Immature natural killer cell (primary cell): ENCODE measurements around the gene CFAP43. TPM values are rescaled to one million over a fixed set of nuclear protein-coding genes. Genes with fewer than 3 reads are reported as not detected.

Experiments used
- DNase-seq, 3 donors: peaks; one replicate each; pipeline ENCODE4 v3.0.0; 2022; ENCODE audit warnings: mixed read lengths in 1 of 3
- H3K27ac Mint-ChIP-seq, 6 donors: one replicate each; pipeline ENCODE4 v1.8.0; 2020; ENCODE audit warnings: mixed read lengths in 6 of 6, mild to moderate bottlenecking in 5 of 6, inconsistent platforms in 4 of 6, moderate library complexity in 3 of 6
- H3K27me3 Mint-ChIP-seq, 3 donors: one replicate each; pipeline ENCODE4 v1.8.0; 2020 to 2021; ENCODE audit warnings: low read depth in 3 of 3, mild to moderate bottlenecking in 3 of 3, mixed read lengths in 3 of 3, moderate library complexity in 3 of 3, inconsistent platforms in 1 of 3
- H3K36me3 Mint-ChIP-seq, 3 donors: one replicate each; pipeline ENCODE4 v1.8.0; 2020; ENCODE audit warnings: mixed read lengths in 3 of 3, inconsistent platforms in 2 of 3, mild to moderate bottlenecking in 2 of 3
- H3K4me1 Mint-ChIP-seq, 2 donors: one replicate each; pipeline ENCODE4 v1.8.0; 2020; ENCODE audit warnings: inconsistent platforms in 2 of 2, mild to moderate bottlenecking in 2 of 2, mixed read lengths in 2 of 2, moderate library complexity in 1 of 2
- H3K4me3 Mint-ChIP-seq, 5 donors: one replicate each; pipeline ENCODE4 v1.8.0; 2020; ENCODE audit warnings: mild to moderate bottlenecking in 5 of 5, mixed read lengths in 5 of 5, inconsistent platforms in 3 of 5, moderate library complexity in 3 of 5
- H3K9me3 Mint-ChIP-seq, 6 donors: one replicate each; pipeline ENCODE4 v1.8.0; 2020; ENCODE audit warnings: mild to moderate bottlenecking in 6 of 6, mixed read lengths in 6 of 6, inconsistent platforms in 4 of 6, moderate library complexity in 3 of 6
- polyA plus RNA-seq, 3 donors: library from polyadenylated mRNA; unstranded; fragments of 300-500 nt; fragmentation: Illumina TruSeq; gene quantifications; one replicate each; pipeline ENCODE4 v1.2.3, GENCODE V29; 2021

Gene CFAP43
- polyA plus RNA-seq, 3 donors from 2014 or later, result 0.19 TPM; not detected in 2

DNA sequence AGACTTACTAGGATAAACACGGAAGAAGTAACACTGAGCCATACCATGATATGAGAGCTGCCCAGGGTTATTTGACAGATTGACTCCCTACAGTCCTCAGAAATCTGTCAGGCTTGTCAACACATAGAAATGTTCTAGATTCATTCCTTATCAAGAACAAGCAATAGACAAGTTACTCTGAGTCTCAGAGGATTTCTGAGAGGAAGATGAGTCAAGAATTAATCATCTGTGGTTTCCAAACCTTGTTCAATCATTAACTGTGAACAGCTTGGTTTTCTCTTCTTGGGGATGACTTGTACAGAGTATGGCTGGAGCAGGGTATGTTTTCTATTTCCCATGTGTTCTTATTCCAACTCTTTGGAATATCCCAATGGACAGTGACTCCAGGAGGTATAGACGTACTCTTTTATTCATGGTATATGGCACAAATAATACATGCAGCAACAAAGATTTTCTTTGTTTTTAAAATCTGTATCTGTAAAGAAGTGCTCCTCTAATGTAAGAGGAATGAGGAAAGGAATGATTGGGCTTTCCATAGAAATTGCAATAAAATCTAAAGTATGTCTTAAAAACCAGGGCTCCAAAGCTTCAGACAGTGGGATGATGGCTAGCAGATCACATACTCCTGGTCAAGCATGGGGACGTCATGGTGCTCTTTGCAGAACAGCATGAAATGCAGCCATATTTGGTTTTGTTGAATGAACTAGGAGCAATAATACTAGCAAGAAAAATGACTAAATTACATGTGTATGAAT, 122.1 kb downstream of the CFAP43 start:
- no peaks in the 10 kb centered on the region for H3K4me1 Mint-ChIP-seq
- H3K9me3 Mint-ChIP-seq, result no peaks in the 10 kb centered on the region
- H3K27me3 Mint-ChIP-seq, result peaks cover 2 to 7% (median 3%) of the 10 kb centered on the region in 3 donors
- no peak overlapping the region for H3K4me3 Mint-ChIP-seq
- no peaks in the 10 kb centered on the region for H3K36me3 Mint-ChIP-seq
- no peak overlapping the region for H3K27ac Mint-ChIP-seq
- DNase-seq, result no peak

DNA sequence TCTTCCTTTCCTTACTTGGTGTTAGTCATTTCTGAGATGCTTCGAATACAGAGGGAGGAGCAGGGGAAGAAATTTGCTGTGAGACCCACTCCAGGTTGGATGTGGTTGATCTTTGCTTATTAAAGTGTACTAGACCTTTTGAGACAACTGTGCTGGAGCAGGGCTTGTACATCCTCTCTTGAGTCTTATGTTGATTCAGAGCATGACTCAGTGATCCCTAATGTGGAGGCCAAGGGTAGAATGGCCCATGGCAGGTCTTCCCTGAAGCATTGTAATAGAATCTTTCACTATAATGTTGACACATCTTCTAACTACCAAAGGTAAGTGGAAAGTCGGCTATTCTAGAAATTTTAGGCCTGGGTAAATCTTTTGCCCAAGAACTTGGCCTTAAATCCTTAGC, 127.2 kb downstream of the CFAP43 start:
- H3K36me3 Mint-ChIP-seq, result no peaks in the 10 kb centered on the region
- H3K27me3 Mint-ChIP-seq, result peaks cover 0 to 2% (median 0%) of the 10 kb centered on the region in 3 donors
- H3K4me1 Mint-ChIP-seq, result no peaks in the 10 kb centered on the region
- no peak overlapping the region for H3K4me3 Mint-ChIP-seq
- no peak for DNase-seq
- H3K27ac Mint-ChIP-seq, result no peak overlapping the region
- H3K9me3 Mint-ChIP-seq, result peaks cover 0 to 1% (median 0%) of the 10 kb centered on the region in 6 donors

DNA sequence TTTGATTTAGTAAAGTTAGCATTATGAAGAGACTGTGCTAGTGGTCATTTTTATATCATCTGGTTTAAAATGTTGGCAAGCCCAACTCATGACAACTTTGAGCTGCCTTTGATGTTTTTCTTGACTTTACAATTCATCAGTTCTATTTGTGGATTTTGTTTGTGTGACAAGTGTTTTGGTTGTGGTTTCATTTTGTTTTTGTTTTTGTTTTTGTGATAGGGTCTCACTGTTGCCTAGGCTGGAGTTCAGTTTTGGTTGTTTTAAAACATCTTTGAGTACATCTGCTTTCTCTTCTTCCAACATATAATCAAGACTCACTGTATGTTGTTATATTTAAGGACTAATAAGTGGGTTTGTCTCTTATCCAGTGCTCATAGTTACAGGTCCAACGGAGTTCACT, 127.7 kb downstream of the CFAP43 start:
- no peak overlapping the region for H3K4me3 Mint-ChIP-seq
- no peaks in the 10 kb centered on the region for H3K4me1 Mint-ChIP-seq
- H3K36me3 Mint-ChIP-seq, result no peaks in the 10 kb centered on the region
- H3K9me3 Mint-ChIP-seq, result peaks cover 0 to 1% (median 0%) of the 10 kb centered on the region in 6 donors
- H3K27me3 Mint-ChIP-seq, result no peaks in the 10 kb centered on the region
- H3K27ac Mint-ChIP-seq, result no peak overlapping the region
- DNase-seq, result no peak

DNA sequence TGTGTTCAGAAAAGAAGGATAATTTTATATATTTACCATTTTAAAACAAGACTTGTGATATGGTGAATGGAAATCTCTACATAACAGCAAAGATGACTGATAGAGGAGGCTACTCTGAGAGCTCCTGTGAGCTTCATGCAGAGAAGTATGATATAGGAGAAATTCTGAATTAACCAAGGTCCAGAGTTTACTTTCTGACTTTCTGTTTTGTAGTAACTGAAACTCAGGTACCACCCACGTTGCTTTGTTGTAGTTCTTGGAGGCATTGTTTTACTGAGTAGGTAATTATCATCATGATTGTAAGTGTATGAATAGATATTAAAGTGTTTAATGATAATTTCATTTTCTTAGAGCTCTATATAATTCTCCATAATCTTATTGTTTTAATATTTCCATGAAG, 128.2 kb downstream of the CFAP43 start:
- DNase-seq, result no peak
- no peaks in the 10 kb centered on the region for H3K27me3 Mint-ChIP-seq
- H3K27ac Mint-ChIP-seq, result no peak overlapping the region
- H3K4me3 Mint-ChIP-seq, result no peak overlapping the region
- no peaks in the 10 kb centered on the region for H3K4me1 Mint-ChIP-seq
- H3K9me3 Mint-ChIP-seq, result peaks cover 0 to 1% (median 0%) of the 10 kb centered on the region in 6 donors
- no peaks in the 10 kb centered on the region for H3K36me3 Mint-ChIP-seq

DNA sequence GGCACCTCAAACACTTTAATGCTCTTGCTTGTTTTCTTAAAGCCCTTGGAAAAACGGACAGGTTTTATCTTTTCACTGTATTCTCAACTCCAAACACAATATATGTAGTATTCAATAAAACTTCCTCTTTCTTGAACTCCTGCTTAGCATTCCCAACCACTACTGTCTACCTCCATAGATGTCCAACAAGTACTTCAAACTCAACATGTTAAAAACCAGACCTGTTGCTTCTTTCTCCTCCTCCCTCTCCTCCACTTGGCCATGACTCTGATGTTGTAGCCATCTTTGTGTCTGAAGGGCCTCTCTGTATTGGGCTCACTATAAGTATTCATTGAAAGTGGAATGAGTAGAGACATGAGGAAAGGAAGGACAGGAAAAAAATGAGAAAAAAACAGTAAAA, 130.3 kb downstream of the CFAP43 start:
- H3K36me3 Mint-ChIP-seq, result no peaks in the 10 kb centered on the region
- no peak overlapping the region for H3K4me3 Mint-ChIP-seq
- H3K4me1 Mint-ChIP-seq, result no peaks in the 10 kb centered on the region
- peaks cover 0 to 3% (median 0%) of the 10 kb centered on the region in 3 donors for H3K27me3 Mint-ChIP-seq
- no peak overlapping the region for H3K27ac Mint-ChIP-seq
- DNase-seq, result no peak
- H3K9me3 Mint-ChIP-seq, result peaks cover 0 to 1% (median 0%) of the 10 kb centered on the region in 6 donors

DNA sequence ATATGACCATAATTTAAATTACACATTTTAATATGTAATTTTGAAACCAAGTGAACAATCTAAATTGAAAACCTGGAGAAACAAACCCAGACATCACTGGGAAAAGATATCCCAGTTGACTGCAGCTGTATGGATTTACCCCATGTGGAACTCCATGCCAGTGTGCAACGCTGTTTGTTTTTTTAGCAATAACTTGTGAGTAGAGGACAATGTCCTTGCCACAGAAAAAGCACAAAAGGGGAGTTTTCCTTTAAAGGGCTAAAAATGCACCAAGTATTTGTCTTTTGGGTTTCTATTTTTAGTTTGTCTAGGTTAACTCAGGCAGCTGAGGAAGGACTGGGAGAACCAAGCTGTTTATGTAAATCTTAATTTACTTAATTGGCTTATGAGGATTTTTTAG, 131.4 kb downstream of the CFAP43 start:
- H3K36me3 Mint-ChIP-seq, result no peaks in the 10 kb centered on the region
- peaks cover 0 to 1% (median 0%) of the 10 kb centered on the region in 6 donors for H3K9me3 Mint-ChIP-seq
- no peaks in the 10 kb centered on the region for H3K4me1 Mint-ChIP-seq
- H3K4me3 Mint-ChIP-seq, result no peak overlapping the region
- DNase-seq, result no peak
- H3K27me3 Mint-ChIP-seq, result peaks cover 0 to 9% (median 2%) of the 10 kb centered on the region in 3 donors
- no peak overlapping the region for H3K27ac Mint-ChIP-seq

DNA sequence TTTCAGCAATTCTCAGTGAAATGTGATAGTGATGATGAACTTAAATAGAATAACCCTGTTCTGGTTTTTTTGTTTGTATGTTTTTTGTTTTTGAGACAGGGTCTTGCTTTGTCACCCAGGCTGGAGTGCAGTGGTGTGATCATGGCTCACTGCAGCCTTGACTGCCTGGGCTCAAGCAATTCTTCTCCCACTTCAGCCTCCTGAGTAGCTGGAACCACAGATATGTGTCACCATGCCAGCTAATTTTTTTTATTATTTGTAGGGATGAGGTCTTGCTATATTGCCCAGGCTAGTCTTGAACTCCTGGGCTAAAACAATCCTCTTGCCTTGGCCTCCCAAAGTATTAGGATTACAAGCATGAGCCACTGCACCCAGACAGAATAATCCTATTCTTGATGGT, 132.2 kb downstream of the CFAP43 start:
- Mint-ChIP-seq H3K4me3 (no peak overlapping the region), H3K4me1 (no peaks in the 10 kb centered on the region), H3K27me3 (peaks cover 0 to 9% (median 2%) of the 10 kb centered on the region in 3 donors), H3K36me3 (no peaks in the 10 kb centered on the region), H3K27ac (no peak overlapping the region), H3K9me3 (peaks cover 0 to 1% (median 0%) of the 10 kb centered on the region in 6 donors)
- no peak for DNase-seq

DNA sequence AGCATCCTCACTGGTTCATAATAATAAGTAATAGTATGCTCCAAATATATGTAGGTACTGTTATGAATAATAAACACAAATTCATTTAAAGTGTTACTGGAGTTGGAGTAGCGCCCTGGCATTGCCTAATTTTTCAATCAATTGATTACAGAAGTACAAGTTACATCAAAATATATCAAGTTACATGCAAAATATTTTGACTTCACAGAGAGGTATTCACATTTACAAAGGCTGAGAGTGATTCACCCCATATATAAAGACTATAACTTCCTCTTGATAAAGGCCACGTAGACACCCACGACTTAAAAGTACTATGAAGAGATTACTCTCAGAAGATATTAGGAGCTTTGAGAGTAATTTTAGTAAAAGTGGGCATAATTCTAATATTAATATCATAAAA, 132.9 kb downstream of the CFAP43 start:
- Mint-ChIP-seq H3K27ac (no peak overlapping the region), H3K36me3 (no peaks in the 10 kb centered on the region), H3K27me3 (peaks cover 0 to 9% (median 2%) of the 10 kb centered on the region in 3 donors), H3K4me1 (no peaks in the 10 kb centered on the region), H3K4me3 (no peak overlapping the region), H3K9me3 (peaks cover 0 to 1% (median 0%) of the 10 kb centered on the region in 6 donors)
- no peak for DNase-seq

DNA sequence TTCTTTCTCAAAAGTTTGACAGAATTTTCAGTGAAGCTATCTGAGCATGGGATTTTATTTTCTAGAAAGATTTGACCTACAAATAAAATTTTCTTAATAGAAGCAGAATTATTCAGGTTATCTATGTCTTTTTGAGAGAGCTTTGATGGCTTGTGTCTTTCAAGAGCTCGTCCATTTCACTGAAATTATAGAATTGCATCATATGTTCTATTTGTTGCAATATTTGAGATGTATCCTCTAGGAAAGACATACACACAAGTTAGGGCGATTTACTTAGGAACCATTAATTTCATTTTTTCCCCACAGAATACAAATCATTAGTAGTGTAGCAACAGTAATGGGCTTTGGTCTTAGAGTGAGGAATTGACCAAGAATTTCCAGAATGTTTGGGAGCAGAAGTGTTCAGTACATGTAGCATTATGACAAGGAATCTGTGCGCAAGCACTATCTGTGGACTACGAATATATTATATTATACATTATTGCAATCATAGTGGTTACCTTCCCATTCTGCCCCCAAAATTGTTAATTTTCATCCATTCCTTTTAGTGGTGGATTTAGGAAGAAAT, 133.7 kb downstream of the CFAP43 start:
- Mint-ChIP-seq H3K27me3 (peaks cover 2 to 9% (median 2%) of the 10 kb centered on the region in 3 donors), H3K36me3 (no peaks in the 10 kb centered on the region), H3K4me1 (no peaks in the 10 kb centered on the region), H3K4me3 (no peak overlapping the region), H3K9me3 (peaks cover 0 to 1% (median 0%) of the 10 kb centered on the region in 6 donors), H3K27ac (no peak overlapping the region)
- DNase-seq, result no peak

DNA sequence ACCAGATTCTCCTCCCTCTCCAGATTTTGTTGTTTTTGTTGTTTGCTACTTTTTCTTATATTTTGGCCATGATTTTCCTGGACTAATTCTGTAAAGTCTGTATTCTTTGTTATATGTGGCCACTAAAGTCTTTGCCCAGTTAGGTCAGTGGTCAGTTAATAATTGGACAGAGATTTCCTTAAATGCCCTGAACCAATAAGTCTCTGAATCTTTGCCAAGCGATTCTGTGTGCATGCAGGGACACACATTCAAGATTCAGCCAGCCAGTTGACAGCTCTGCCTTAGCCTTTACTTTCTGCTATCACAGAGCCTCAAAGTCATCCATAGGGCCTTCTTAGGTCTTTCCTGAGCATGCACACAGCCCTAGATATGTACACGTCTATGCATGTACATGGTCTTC, 135.5 kb downstream of the CFAP43 start:
- no peak overlapping the region for H3K27ac Mint-ChIP-seq
- H3K9me3 Mint-ChIP-seq, result no peaks in the 10 kb centered on the region
- no peaks in the 10 kb centered on the region for H3K36me3 Mint-ChIP-seq
- H3K4me3 Mint-ChIP-seq, result no peak overlapping the region
- no peak for DNase-seq
- peaks cover 2 to 9% (median 2%) of the 10 kb centered on the region in 3 donors for H3K27me3 Mint-ChIP-seq
- H3K4me1 Mint-ChIP-seq, result no peaks in the 10 kb centered on the region

DNA sequence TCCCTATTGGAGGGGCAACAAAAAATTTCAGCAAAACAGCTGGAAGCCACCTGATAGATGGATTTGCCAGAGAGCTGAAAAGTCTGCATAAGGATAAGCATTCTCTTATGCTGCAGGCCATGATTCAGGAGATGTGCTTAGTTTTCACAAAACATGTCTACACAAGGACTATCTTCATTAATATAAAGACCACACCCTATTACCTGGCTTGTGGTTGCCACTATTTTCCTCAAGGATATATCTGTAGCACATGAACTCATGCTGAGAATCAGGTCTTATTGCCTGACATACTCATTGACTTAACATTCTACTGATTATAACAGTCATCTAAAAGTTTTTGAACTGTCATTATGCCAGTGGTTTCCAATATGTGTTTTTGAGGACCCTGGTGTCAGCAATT, 139.4 kb downstream of the CFAP43 start:
- peaks cover 2 to 9% (median 4%) of the 10 kb centered on the region in 3 donors for H3K27me3 Mint-ChIP-seq
- H3K9me3 Mint-ChIP-seq, result no peaks in the 10 kb centered on the region
- H3K4me1 Mint-ChIP-seq, result no peaks in the 10 kb centered on the region
- no peak overlapping the region for H3K4me3 Mint-ChIP-seq
- no peak overlapping the region for H3K27ac Mint-ChIP-seq
- H3K36me3 Mint-ChIP-seq, result no peaks in the 10 kb centered on the region
- DNase-seq, result no peak

DNA sequence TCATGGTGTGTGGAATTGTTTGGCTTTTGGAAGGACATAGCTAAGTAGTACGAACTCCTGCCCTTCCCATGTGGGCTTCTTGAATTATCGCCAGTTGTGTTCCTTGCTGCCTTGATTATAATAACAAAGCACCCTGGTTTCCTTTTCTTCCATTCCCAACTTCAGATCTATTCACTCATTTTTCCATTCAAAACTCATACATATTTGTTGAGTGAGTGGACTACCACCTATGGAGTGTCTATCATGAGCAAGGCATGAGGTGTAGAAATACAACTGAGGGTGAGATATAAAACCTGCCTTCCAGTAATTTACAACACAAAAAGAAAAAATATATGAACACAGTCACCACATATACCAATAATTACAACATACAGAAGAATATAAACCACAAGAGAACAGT, 141.6 kb downstream of the CFAP43 start:
- peaks cover 0 to 3% (median 2%) of the 10 kb centered on the region in 3 donors for H3K27me3 Mint-ChIP-seq
- no peak overlapping the region for H3K27ac Mint-ChIP-seq
- H3K4me1 Mint-ChIP-seq, result no peaks in the 10 kb centered on the region
- H3K36me3 Mint-ChIP-seq, result no peaks in the 10 kb centered on the region
- no peak for DNase-seq
- no peak overlapping the region for H3K4me3 Mint-ChIP-seq
- H3K9me3 Mint-ChIP-seq, result no peaks in the 10 kb centered on the region

DNA sequence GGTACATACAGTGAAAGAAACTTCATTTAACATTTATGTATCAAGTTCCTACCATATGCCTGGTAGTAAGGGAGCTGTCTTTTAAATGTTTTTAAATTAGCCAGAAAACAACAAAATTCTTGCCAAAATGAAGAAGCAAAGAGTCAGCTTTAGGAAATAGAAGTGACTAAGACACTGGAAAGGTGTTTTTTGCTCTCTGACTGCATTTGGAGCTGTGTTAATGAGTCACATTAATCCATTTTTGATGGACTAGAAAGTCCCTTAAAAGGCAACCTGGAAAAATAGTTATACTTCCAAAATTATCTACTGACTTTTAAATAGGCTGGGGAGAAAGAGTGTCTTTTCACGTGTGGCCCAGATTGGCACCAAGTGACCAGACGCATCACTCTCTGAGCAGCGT, 142.5 kb downstream of the CFAP43 start:
- Mint-ChIP-seq H3K36me3 (no peaks in the 10 kb centered on the region), H3K9me3 (no peaks in the 10 kb centered on the region), H3K27ac (no peak overlapping the region), H3K4me1 (no peaks in the 10 kb centered on the region), H3K4me3 (no peak overlapping the region), H3K27me3 (peaks cover 0 to 3% (median 2%) of the 10 kb centered on the region in 3 donors)
- DNase-seq, result no peak

DNA sequence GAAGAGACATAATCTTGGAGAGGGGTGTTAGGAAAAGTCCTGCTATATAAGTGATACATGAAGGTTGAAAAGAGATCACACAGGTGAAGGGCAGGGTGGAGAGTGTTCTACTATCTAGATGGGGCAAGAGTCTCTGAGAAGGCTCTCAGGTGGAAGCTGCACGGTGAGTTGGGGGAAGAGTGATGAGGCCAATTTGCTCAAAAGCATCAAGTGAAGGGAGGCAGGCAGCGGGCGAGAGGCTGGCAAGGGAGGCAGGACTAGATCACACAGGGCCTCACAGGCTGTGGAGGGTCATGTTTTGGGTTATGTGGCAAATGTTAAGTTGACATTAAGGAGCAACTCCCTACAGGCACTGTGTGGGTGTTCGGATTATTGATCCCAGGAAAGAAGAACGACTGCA, 143.9 kb downstream of the CFAP43 start:
- H3K4me1 Mint-ChIP-seq, result no peaks in the 10 kb centered on the region
- H3K27ac Mint-ChIP-seq, result no peak overlapping the region
- no peak for DNase-seq
- no peak overlapping the region for H3K4me3 Mint-ChIP-seq
- no peaks in the 10 kb centered on the region for H3K36me3 Mint-ChIP-seq
- H3K9me3 Mint-ChIP-seq, result no peaks in the 10 kb centered on the region
- H3K27me3 Mint-ChIP-seq, result peaks cover 0 to 3% (median 0%) of the 10 kb centered on the region in 3 donors
